Articular chondrocyte of knee joint (primary cell): ENCODE results near the gene SMAGP. TPM values are rescaled to one million over a fixed set of nuclear protein-coding genes. Genes with fewer than 3 reads are reported as not detected.

Experiments
- total RNA-seq: library from RNA; depleted of rRNA; stranded (reverse); fragments of >200 nt; gene quantifications from 2 replicates; pipeline ENCODE4 v1.2.3, GENCODE V29; 2012

Gene SMAGP
- total RNA-seq, result 7.4 and 9.3 TPM in 2 replicates

GRCh38 chr12:51270067-51270950, at the start of gene SMAGP:
TSS of gene SMAGP (minus strand) at chr12:51270415. CDS start at chr12:51269278, 1,137 bp downstream.

GRCh38 chr12:51238510-51239334, 31.5 kb downstream of the SMAGP start, which contains the start of gene DAZAP2:
TSS of gene DAZAP2 (plus strand) at chr12:51238826. CDS start at chr12:51238908, 82 bp downstream.

GRCh38 chr12:51217968-51218606, 52.1 kb downstream of the SMAGP start, which contains the start of gene POU6F1:
TSS of gene POU6F1 (minus strand) at chr12:51218062. CDS start at chr12:51206836, 11,226 bp downstream.

Other genes starting within 250 kb of the SMAGP start
- 55.6 and 56.4 TPM in 2 replicates for gene SLC11A2, start 244.0 kb downstream of the SMAGP start, total RNA-seq
- 55.1 and 64.2 TPM in 2 replicates for gene LETMD1, start 222.1 kb downstream of the SMAGP start, total RNA-seq
- gene CSRNP2, start 186.8 kb downstream of the SMAGP start, total RNA-seq, result 24.3 and 27.1 TPM in 2 replicates
- gene TFCP2, start 97.3 kb downstream of the SMAGP start, total RNA-seq, result 11.5 and 11.6 TPM in 2 replicates
- gene POU6F1, start 52.4 kb downstream of the SMAGP start, total RNA-seq, result 7.9 and 9.9 TPM in 2 replicates
- 169 and 224 TPM in 2 replicates for gene DAZAP2, start 31.6 kb downstream of the SMAGP start, total RNA-seq
- gene BIN2, start 53.8 kb upstream of the SMAGP start, total RNA-seq, result not detected in 2 replicates
- gene CELA1, start 76.3 kb upstream of the SMAGP start, total RNA-seq, result not detected in 2 replicates
- 6.1 and 10.2 TPM in 2 replicates for gene GALNT6, start 121.0 kb upstream of the SMAGP start, total RNA-seq
- gene SLC4A8, start 154.4 kb upstream of the SMAGP start, total RNA-seq, result 4.1 and 6.3 TPM in 2 replicates